ENCODE measurements around the gene DGCR6.
"Not testable (repeated sequence)": the region's sequence is repeated elsewhere in the genome, so short reads cannot be mapped to it uniquely, and the experiment has no call there.

The DGCR6 gene

GRCh38 chr22:18931905-18932652, 26.0 kb downstream of the DGCR6 start:
- DNase-seq (ENCODE audit: low read depth) = no peak

- no peak for DNase-seq (ENCODE audit: low read depth)
Measured at GRCh38 chr22:18933914-18934313, 27.8 kb downstream of the DGCR6 start.

- not testable (repeated sequence) for DNase-seq (ENCODE audit: low read depth)
Measured at GRCh38 chr22:18934688-18935087, 28.6 kb downstream of the DGCR6 start.

GRCh38 chr22:18935889-18936529, 29.9 kb downstream of the DGCR6 start, which contains the start of gene PRODH:
TSS of gene PRODH (minus strand) at chr22:18936293. CDS start at chr22:18936287, 6 bp downstream.
- no peak for DNase-seq (ENCODE audit: low read depth)

GRCh38 chr22:18938691-18939090, 32.6 kb downstream of the DGCR6 start:
- DNase-seq (ENCODE audit: low read depth) = not testable (repeated sequence)

- DNase-seq (ENCODE audit: low read depth) = not testable (repeated sequence)
Measured at GRCh38 chr22:18947105-18947504, 41.0 kb downstream of the DGCR6 start.

- DNase-seq (ENCODE audit: low read depth) = no peak
Measured at GRCh38 chr22:18947905-18948304, 41.8 kb downstream of the DGCR6 start.

- DNase-seq (ENCODE audit: low read depth) = no peak
Measured at GRCh38 chr22:18950141-18950540, 44.0 kb downstream of the DGCR6 start.

GRCh38 chr22:18952022-18952421, 45.9 kb downstream of the DGCR6 start:
- DNase-seq (ENCODE audit: low read depth) = no peak

- not testable (repeated sequence) for DNase-seq (ENCODE audit: low read depth)
Measured at GRCh38 chr22:18953128-18953527, 47.0 kb downstream of the DGCR6 start.

- peak; percentile 18 for DNase-seq (ENCODE audit: low read depth)
Measured at GRCh38 chr22:18954303-18954989, 48.3 kb downstream of the DGCR6 start.

GRCh38 chr22:18954990-18955571, 49.0 kb downstream of the DGCR6 start:
- DNase-seq (ENCODE audit: low read depth) = no peak

GRCh38 chr22:18955696-18956095, 49.6 kb downstream of the DGCR6 start:
- DNase-seq (ENCODE audit: low read depth) = no peak

- DNase-seq (ENCODE audit: low read depth) = not testable (repeated sequence)
Measured at GRCh38 chr22:18956121-18956895, 50.2 kb downstream of the DGCR6 start.

GRCh38 chr22:18956956-18957355, 50.8 kb downstream of the DGCR6 start:
- DNase-seq (ENCODE audit: low read depth) = not testable (repeated sequence)

GRCh38 chr22:18957621-18958320, 51.7 kb downstream of the DGCR6 start:
- DNase-seq (ENCODE audit: low read depth) = not testable (repeated sequence)

- DNase-seq (ENCODE audit: low read depth) = not testable (repeated sequence)
Measured at GRCh38 chr22:18958321-18958705, 52.2 kb downstream of the DGCR6 start.

- not testable (repeated sequence) for DNase-seq (ENCODE audit: low read depth)
Measured at GRCh38 chr22:18958738-18959137, 52.6 kb downstream of the DGCR6 start.

GRCh38 chr22:18959266-18959665, 53.1 kb downstream of the DGCR6 start:
- DNase-seq (ENCODE audit: low read depth) = not testable (repeated sequence)

GRCh38 chr22:18959741-18960140, 53.6 kb downstream of the DGCR6 start:
- not testable (repeated sequence) for DNase-seq (ENCODE audit: low read depth)
